Measurements from ENCODE around the gene CERS1.
A peak's percentile ranks its signal among the peaks of the same experiment; 100 is the strongest.

Gene CERS1

GRCh38 chr19:18898607-18899408 lies 2.9 kb upstream of the CERS1 start:
- no peak for DNase-seq (ENCODE audit: low spot score)

- DNase-seq (ENCODE audit: low spot score): no peak
Measured at GRCh38 chr19:18898081-18898606, 2.2 kb upstream of the CERS1 start.

GRCh38 chr19:18897094-18898029 lies 1.4 kb upstream of the CERS1 start:
- DNase-seq (ENCODE audit: low spot score): no peak

GRCh38 chr19:18896421-18896841 lies 473 bp upstream of the CERS1 start:
- no peak for DNase-seq (ENCODE audit: low spot score)

GRCh38 chr19:18895038-18895823 lies 727 bp downstream of the CERS1 start:
- DNase-seq (ENCODE audit: low spot score): peak; percentile 45

- no peak for DNase-seq (ENCODE audit: low spot score)
Measured at GRCh38 chr19:18894254-18895037, 1.5 kb downstream of the CERS1 start.

GRCh38 chr19:18893587-18894253 lies 2.2 kb downstream of the CERS1 start:
- no peak for DNase-seq (ENCODE audit: low spot score)

- no peak for DNase-seq (ENCODE audit: low spot score)
Measured at GRCh38 chr19:18889949-18890745, 5.8 kb downstream of the CERS1 start.

- DNase-seq (ENCODE audit: low spot score): no peak
Measured at GRCh38 chr19:18886972-18887371, 9.0 kb downstream of the CERS1 start.

GRCh38 chr19:18883526-18884304 lies 12.2 kb downstream of the CERS1 start:
- no peak for DNase-seq (ENCODE audit: low spot score)

- no peak for DNase-seq (ENCODE audit: low spot score)
Measured at GRCh38 chr19:18881491-18881890, 14.5 kb downstream of the CERS1 start.

GRCh38 chr19:18879579-18880373 lies 16.2 kb downstream of the CERS1 start:
- no peak for DNase-seq (ENCODE audit: low spot score)

GRCh38 chr19:18878858-18879578 lies 16.9 kb downstream of the CERS1 start:
- no peak for DNase-seq (ENCODE audit: low spot score)

GRCh38 chr19:18878058-18878797 lies 17.7 kb downstream of the CERS1 start:
- DNase-seq (ENCODE audit: low spot score): no peak

- no peak for DNase-seq (ENCODE audit: low spot score)
Measured at GRCh38 chr19:18876865-18877264, 19.1 kb downstream of the CERS1 start.

- DNase-seq (ENCODE audit: low spot score): no peak
Measured at GRCh38 chr19:18875726-18876125, 20.2 kb downstream of the CERS1 start.

- DNase-seq (ENCODE audit: low spot score): no peak
Measured at GRCh38 chr19:18871543-18871942, 24.4 kb downstream of the CERS1 start.

Data from kidney capillary endothelial cell (primary cell).